GM12878 (cell line): ENCODE measurements around the gene IL1RAP. TPM values are rescaled to one million over a fixed set of nuclear protein-coding genes. Genes with fewer than 3 reads are reported as not detected.

Source experiments
- ATAC-seq: fragments of 200-7000 bp; cut with Tn5 transposase; 3 replicates; pipeline ENCODE4 v1.9.1; 2020; ENCODE audit warnings: mild to moderate bottlenecking, moderate library complexity
- BruUV-seq: library from RNA; stranded (reverse); fragments of 400-500 nt; replicated peaks from 2 replicates; lab custom pipeline; 2021; lab: Mats Ljungman, UMichigan
- CTCF ChIA-PET: fragments of 300-600 bp; sonication (Branson Sonifier 250); formaldehyde crosslinking; extraction: SDS; loops from one replicate; lab custom pipeline; 2021; ENCODE audit warnings: inconsistent platforms; lab: Yijun Ruan, JAX
- POLR2A ChIA-PET: fragments of 350-600 bp; formaldehyde crosslinking; extraction: SDS; loops from one replicate; lab custom pipeline; 2021; ENCODE audit warnings: inconsistent platforms; lab: Charles Lee
- RAD21 ChIA-PET: fragments of 300-600 bp; sonication (Branson Sonifier 250); formaldehyde crosslinking; loops from one replicate; lab custom pipeline; 2023; ENCODE audit warnings: antibody characterized with exemption; ENCODE audit not compliant: unreplicated experiment; lab: Charles Lee
- SMC1A ChIA-PET: fragments of 300-600 bp; sonication (Branson Sonifier 250); formaldehyde crosslinking; loops from one replicate; lab custom pipeline; 2023; ENCODE audit not compliant: unreplicated experiment, uncharacterized antibody; lab: Charles Lee
- DNase-seq: peaks from one replicate; pipeline ENCODE4 v3.0.0-alpha.2; 2011; ENCODE audit warnings: low read depth, low spot score
- FAIRE-seq: peaks from 3 replicates; lab custom pipeline; 2011; peaks lifted over from hg19 to GRCh38; lab: Jason Lieb, UNC
- H2AFZ ChIP-seq: 2 replicates; pipeline ENCODE4 v1.6.0; 2011; ENCODE audit warnings: low read depth, low read length, control low read depth; ENCODE audit not compliant: control insufficient read depth
- H3K27ac ChIP-seq: 2 replicates; pipeline ENCODE4 v1.5.1; 2011; ENCODE audit warnings: control low read depth; ENCODE audit not compliant: control insufficient read depth, insufficient read depth
- H3K27me3 ChIP-seq, 2 experiments: replicated peaks in 1 of 2; 2 replicates each; pipeline versions ENCODE4 v1.6.0 to v1.6.1; 2011; ENCODE audit warnings: low read length in 1 of 2; ENCODE audit not compliant: control insufficient read depth in 2 of 2, insufficient read depth in 2 of 2
- H3K36me3 ChIP-seq, 2 experiments: 2 replicates each; pipeline ENCODE4 v1.5.1; 2011; ENCODE audit warnings: low read length in 1 of 2; ENCODE audit not compliant: control insufficient read depth in 2 of 2, insufficient read depth in 2 of 2
- H3K4me1 ChIP-seq: 2 replicates; pipeline ENCODE4 v1.6.1; 2011; ENCODE audit warnings: mild to moderate bottlenecking, low read length, moderate library complexity, mixed read lengths; ENCODE audit not compliant: control insufficient read depth, insufficient read depth
- H3K4me2 ChIP-seq: 2 replicates; pipeline ENCODE4 v1.6.0; 2011; ENCODE audit warnings: control low read depth; ENCODE audit not compliant: control insufficient read depth, insufficient read depth
- H3K4me3 ChIP-seq: fragments of 200-600 bp; sonication (generic); 2 replicates; pipeline ENCODE4 v1.5.1; 2016
- H3K79me2 ChIP-seq: 2 replicates; pipeline ENCODE4 v1.6.0; 2011; ENCODE audit warnings: low read length; ENCODE audit not compliant: control insufficient read depth, insufficient read depth
- H3K9ac ChIP-seq: 2 replicates; pipeline ENCODE4 v1.8.0; 2011; ENCODE audit warnings: low read length, control low read depth, mixed read lengths; ENCODE audit not compliant: control insufficient read depth, insufficient read depth
- H3K9me3 ChIP-seq: replicated peaks from 3 replicates; pipeline ENCODE4 v1.5.1; 2011; ENCODE audit warnings: mild to moderate bottlenecking, low read length; ENCODE audit not compliant: control insufficient read depth, insufficient read depth
- H4K20me1 ChIP-seq: 2 replicates; pipeline ENCODE4 v1.6.0; 2011; ENCODE audit not compliant: control insufficient read depth, insufficient read depth
- CBX5 ChIP-seq: sonication (generic); IDR thresholded peaks from 2 replicates; pipeline ENCODE4 v1.6.1; 2016; ENCODE audit warnings: low read depth, moderate library complexity, mild to moderate bottlenecking, inconsistent platforms
- CHD4 ChIP-seq: fragments of 200-600 bp; sonication (generic); IDR thresholded peaks from 2 replicates; pipeline ENCODE4 v1.6.1; 2016; ENCODE audit warnings: mild to moderate bottlenecking
- ESRRA ChIP-seq: IDR thresholded peaks from 2 replicates; pipeline ENCODE4 v1.6.1; 2012; ENCODE audit warnings: mild to moderate bottlenecking, low read length, improper control_type of control experiment
- ETV6 ChIP-seq, 2 experiments: fragments of 450-650 bp in 1 of 2; IDR thresholded peaks in 1 of 2; conservative IDR thresholded peaks in 1 of 2; 2 replicates each; pipeline ENCODE4 v1.6.1; 2014; ENCODE audit warnings: antibody characterized with exemption in 1 of 2, borderline replicate concordance in 1 of 2, low read depth in 1 of 2, mild to moderate bottlenecking in 1 of 2, moderate library complexity in 1 of 2
- HCFC1 ChIP-seq: fragments of 150-350 bp; IDR thresholded peaks from 2 replicates; pipeline ENCODE4 v1.6.1; 2014; ENCODE audit warnings: low read length
- MTA3 ChIP-seq: IDR thresholded peaks from 2 replicates; pipeline ENCODE4 v1.6.1; 2012; ENCODE audit warnings: low read length, inconsistent platforms, borderline replicate concordance
- NBN ChIP-seq: fragments of 450-650 bp; IDR thresholded peaks from 2 replicates; pipeline ENCODE4 v1.6.1; 2016
- NFYB ChIP-seq: IDR thresholded peaks from 2 replicates; pipeline ENCODE4 v1.6.1; 2011; ENCODE audit warnings: low read depth, mild to moderate bottlenecking, low read length, improper control_type of control experiment, moderate library complexity; ENCODE audit not compliant: insufficient read depth
- SMC3 ChIP-seq: IDR thresholded peaks from 2 replicates; pipeline ENCODE4 v1.6.1; 2011; ENCODE audit warnings: low read length, improper control_type of control experiment, borderline replicate concordance
- TCF12 ChIP-seq: IDR thresholded peaks from 2 replicates; pipeline ENCODE4 v1.6.1; 2011; ENCODE audit warnings: low read depth, mild to moderate bottlenecking, low read length
- TCF7 ChIP-seq: IDR thresholded peaks from 2 replicates; pipeline ENCODE4 v1.6.1; 2014; ENCODE audit warnings: antibody characterized with exemption, borderline replicate concordance
- ZSCAN29 ChIP-seq: fragments of 450-650 bp; IDR thresholded peaks from 2 replicates; pipeline ENCODE4 v1.6.1; 2017; ENCODE audit warnings: mild to moderate bottlenecking, moderate library complexity
- WGBS: methylation state at CpG from one replicate; pipeline ENCODE4 v1.1.6; 2016; ENCODE audit warnings: low lambda C conversion rate; ENCODE audit not compliant: insufficient replicate concordance, insufficient coverage; ENCODE audit errors: missing lambda C conversion rate; 5-methylcytosine and 5-hydroxymethylcytosine counted together
- in situ Hi-C: fragments of 300-500 bp; cut with MboI; formaldehyde crosslinking; loops from 9 replicates; pipeline ENCODE4 v1.14.3; 2018; ENCODE audit warnings: mixed read lengths
- intact Hi-C: fragments of 100-400 bp; cut with micrococcal nuclease; formaldehyde crosslinking; loops from one replicate; pipeline ENCODE4 v1.14.2; 2022; ENCODE audit not compliant: unreplicated experiment
- polyA plus RNA-seq, 11 experiments: library from polyadenylated mRNA; depleted of rRNA in 4 of 11; unstranded in 6 of 11; stranded (reverse) in 5 of 11; fragments of >200 nt; fragmentation: Nextera tagmentation in 4 of 11; fragmentation: Illumina TruSeq in 1 of 11; extraction: Ambion mirVana in 4 of 11; extraction: Trizol in 1 of 11; gene quantifications; 1 replicate in 1 of 11; 2 replicates in 10 of 11; pipeline versions ENCODE4 v1.2.1 to v1.2.3, GENCODE V29; 2011 to 2016; ENCODE audit warnings: inconsistent platforms in 2 of 11, missing spikeins in 2 of 11, low read depth in 1 of 11
- total RNA-seq, 4 experiments: library from RNA; depleted of rRNA in 3 of 4; stranded (reverse); fragments of >200 nt in 3 of 4; fragmentation: Illumina TruSeq in 1 of 4; extraction: Trizol in 1 of 4; gene quantifications; 2 replicates each; pipeline versions ENCODE4 v1.2.1 to v1.2.3, GENCODE V29; 2013 to 2021
- TF ChIP-seq, protein P1 (sequence below): fragments of 450-650 bp; IDR thresholded peaks from 2 replicates; pipeline ENCODE4 v1.6.1; 2017; ENCODE audit warnings: mild to moderate bottlenecking, moderate library complexity
- TF ChIP-seq, protein P2 (sequence below): fragments of 450-650 bp; IDR thresholded peaks from 2 replicates; pipeline ENCODE4 v1.6.1; 2017; ENCODE audit warnings: mild to moderate bottlenecking, moderate library complexity

IL1RAP gene
- total and polyA plus RNA-seq, 10 of the 15 experiments (the other 5 are each of a cell fraction or from before 2014, with no cell fraction given), result 0.17 to 1.0 (median 0.44) TPM; not detected in 1

DNA sequence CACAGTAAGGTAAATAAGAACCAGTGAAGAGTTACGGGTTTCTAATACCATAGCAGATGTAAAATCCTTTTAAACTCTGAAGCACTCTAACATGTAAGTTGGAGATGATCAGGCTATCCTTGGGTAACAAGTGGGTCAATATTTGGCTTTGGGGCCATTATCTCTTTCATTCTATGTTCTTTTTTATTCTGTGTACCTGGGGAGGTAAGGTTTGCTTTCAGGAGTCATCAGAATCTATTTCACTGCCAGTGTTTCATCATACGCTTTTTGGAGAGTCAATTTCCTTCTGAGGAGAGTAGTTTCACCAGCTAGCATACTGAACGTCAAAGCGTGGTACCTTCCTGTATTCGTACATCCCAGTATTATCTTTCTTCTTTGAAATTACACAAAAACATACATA lies 182.1 kb downstream of the IL1RAP start (continued):
- TF ChIP-seq, protein P1, sequence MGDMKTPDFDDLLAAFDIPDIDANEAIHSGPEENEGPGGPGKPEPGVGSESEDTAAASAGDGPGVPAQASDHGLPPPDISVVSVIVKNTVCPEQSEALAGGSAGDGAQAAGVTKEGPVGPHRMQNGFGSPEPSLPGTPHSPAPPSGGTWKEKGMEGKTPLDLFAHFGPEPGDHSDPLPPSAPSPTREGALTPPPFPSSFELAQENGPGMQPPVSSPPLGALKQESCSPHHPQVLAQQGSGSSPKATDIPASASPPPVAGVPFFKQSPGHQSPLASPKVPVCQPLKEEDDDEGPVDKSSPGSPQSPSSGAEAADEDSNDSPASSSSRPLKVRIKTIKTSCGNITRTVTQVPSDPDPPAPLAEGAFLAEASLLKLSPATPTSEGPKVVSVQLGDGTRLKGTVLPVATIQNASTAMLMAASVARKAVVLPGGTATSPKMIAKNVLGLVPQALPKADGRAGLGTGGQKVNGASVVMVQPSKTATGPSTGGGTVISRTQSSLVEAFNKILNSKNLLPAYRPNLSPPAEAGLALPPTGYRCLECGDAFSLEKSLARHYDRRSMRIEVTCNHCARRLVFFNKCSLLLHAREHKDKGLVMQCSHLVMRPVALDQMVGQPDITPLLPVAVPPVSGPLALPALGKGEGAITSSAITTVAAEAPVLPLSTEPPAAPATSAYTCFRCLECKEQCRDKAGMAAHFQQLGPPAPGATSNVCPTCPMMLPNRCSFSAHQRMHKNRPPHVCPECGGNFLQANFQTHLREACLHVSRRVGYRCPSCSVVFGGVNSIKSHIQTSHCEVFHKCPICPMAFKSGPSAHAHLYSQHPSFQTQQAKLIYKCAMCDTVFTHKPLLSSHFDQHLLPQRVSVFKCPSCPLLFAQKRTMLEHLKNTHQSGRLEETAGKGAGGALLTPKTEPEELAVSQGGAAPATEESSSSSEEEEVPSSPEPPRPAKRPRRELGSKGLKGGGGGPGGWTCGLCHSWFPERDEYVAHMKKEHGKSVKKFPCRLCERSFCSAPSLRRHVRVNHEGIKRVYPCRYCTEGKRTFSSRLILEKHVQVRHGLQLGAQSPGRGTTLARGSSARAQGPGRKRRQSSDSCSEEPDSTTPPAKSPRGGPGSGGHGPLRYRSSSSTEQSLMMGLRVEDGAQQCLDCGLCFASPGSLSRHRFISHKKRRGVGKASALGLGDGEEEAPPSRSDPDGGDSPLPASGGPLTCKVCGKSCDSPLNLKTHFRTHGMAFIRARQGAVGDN, result no peak
- TF ChIP-seq ETV6 (conservative IDR thresholded peaks at IDR 0.05 in 1 of 2, IDR thresholded peaks at IDR 0.05 in 1 of 2; ENCODE audit: borderline replicate concordance in 1 of 2, low read depth in 1 of 2) (no peak), NFYB (no peak)

DNA sequence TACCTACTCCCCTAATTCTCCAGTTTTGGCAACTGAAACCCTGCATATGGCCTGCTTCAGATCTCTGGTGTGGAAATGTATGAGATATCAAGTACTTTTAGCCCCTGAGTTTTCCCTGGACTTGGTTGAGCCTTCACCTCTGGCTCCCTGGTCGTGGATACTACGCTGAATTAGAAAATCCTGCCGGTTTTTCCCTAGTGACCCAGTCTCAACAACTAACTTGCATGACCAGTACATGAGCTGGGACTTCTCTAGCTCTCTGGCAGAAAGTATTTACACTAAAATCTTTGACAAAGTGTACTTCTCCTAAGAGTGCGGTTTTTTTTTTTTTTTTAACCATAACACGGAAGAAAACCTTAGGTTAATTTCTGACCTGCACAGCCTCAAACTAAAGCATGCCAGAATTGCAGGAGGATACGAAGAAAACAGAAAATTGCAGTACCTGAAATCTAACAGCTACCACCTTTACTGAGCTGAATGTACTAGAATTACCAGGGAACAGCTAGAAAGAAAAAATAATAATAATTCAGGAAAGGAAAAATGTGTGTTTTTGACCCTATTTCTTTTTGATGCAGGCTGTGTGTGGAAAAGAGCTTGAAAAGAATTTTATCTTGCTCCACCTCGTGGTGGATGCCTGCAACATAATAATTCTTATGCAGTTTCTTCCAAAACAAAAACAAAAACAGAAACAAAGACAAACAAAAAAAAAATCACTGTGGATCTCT lies 183.1 kb downstream of the IL1RAP start:
- no peaks in the 10 kb centered on the region for H3K4me1 ChIP-seq
- 0% methylated on average over 7 of the region's 7 CpGs for WGBS
- H3K9me3 ChIP-seq, result no peaks in the 10 kb centered on the region
- no peak for FAIRE-seq
- no peaks in the 10 kb centered on the region for H3K27me3 ChIP-seq
- H3K4me2 ChIP-seq, result no peak overlapping the region
- ChIA-PET CTCF (interaction anchor here (0.6 to 6.8 kb wide), 18 partner anchors 8 to 1790 kb away, joined by 3 to 66 read pairs (median 3); no protein-coding TSS in a partner anchor), SMC1A (interaction anchor here (0.6 to 5.6 kb wide), 7 partner anchors 313 to 1503 kb away, joined by 3 to 44 read pairs (median 3); no protein-coding TSS in a partner anchor), RAD21 (interaction anchor here (0.9 to 1.7 kb wide), 5 partner anchors 313 to 746 kb away, joined by 3 to 14 read pairs (median 3); no protein-coding TSS in a partner anchor), POLR2A (interaction anchor here (0.7 kb wide), 1 partner anchor 42 kb away, joined by 5 read pairs; no protein-coding TSS in a partner anchor)
- no peaks in the 10 kb centered on the region for H4K20me1 ChIP-seq
- H2AFZ ChIP-seq, result no peak overlapping the region
- intact Hi-C loops, result loop anchor here (2.0 to 10.0 kb wide), 2 partner anchors 472 to 736 kb away; no protein-coding TSS in a partner anchor
- ATAC-seq, result 0 out of 3 replicates have a peak, but pooled peaks have one; percentile 32
- no peak overlapping the region for H3K9ac ChIP-seq
- H3K4me3 ChIP-seq, result no peak overlapping the region
- no TSS peak for BruUV-seq
- in situ Hi-C loops, result loop anchor here (5.0 kb wide), 1 partner anchor 735 kb away; no protein-coding TSS in a partner anchor
- no peak for DNase-seq
- no peak overlapping the region for H3K27ac ChIP-seq
- no peaks in the 10 kb centered on the region for H3K79me2 ChIP-seq
- H3K36me3 ChIP-seq, result no peaks in the 10 kb centered on the region
- TF ChIP-seq ZSCAN29, result no peak
- no peak for TF ChIP-seq TCF12
- peak; percentile 56; the same call in 1 of the 2 replicates for TF ChIP-seq SMC3
- TF ChIP-seq MTA3, result no peak
- no peak for TF ChIP-seq NBN
- TF ChIP-seq ESRRA, result no peak
- TF ChIP-seq, protein P2, sequence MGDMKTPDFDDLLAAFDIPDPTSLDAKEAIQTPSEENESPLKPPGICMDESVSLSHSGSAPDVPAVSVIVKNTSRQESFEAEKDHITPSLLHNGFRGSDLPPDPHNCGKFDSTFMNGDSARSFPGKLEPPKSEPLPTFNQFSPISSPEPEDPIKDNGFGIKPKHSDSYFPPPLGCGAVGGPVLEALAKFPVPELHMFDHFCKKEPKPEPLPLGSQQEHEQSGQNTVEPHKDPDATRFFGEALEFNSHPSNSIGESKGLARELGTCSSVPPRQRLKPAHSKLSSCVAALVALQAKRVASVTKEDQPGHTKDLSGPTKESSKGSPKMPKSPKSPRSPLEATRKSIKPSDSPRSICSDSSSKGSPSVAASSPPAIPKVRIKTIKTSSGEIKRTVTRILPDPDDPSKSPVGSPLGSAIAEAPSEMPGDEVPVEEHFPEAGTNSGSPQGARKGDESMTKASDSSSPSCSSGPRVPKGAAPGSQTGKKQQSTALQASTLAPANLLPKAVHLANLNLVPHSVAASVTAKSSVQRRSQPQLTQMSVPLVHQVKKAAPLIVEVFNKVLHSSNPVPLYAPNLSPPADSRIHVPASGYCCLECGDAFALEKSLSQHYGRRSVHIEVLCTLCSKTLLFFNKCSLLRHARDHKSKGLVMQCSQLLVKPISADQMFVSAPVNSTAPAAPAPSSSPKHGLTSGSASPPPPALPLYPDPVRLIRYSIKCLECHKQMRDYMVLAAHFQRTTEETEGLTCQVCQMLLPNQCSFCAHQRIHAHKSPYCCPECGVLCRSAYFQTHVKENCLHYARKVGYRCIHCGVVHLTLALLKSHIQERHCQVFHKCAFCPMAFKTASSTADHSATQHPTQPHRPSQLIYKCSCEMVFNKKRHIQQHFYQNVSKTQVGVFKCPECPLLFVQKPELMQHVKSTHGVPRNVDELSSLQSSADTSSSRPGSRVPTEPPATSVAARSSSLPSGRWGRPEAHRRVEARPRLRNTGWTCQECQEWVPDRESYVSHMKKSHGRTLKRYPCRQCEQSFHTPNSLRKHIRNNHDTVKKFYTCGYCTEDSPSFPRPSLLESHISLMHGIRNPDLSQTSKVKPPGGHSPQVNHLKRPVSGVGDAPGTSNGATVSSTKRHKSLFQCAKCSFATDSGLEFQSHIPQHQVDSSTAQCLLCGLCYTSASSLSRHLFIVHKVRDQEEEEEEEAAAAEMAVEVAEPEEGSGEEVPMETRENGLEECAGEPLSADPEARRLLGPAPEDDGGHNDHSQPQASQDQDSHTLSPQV, result no peak
- no peak for TF ChIP-seq CHD4
- no peak for TF ChIP-seq HCFC1
- TF ChIP-seq TCF7, result no peak
- TF ChIP-seq CBX5, result no peak
